ENCODE measurements around the gene IL17A. TPM values are rescaled to one million over a fixed set of nuclear protein-coding genes. Genes with fewer than 3 reads are reported as not detected.

IL17A gene
- total RNA-seq, 2 donors from 2014 or later, result not detected

- no peak for DNase-seq
- Histone ChIP-seq H3K27me3 (no peaks in the 10 kb centered on the region), H3K4me3 (no peak overlapping the region), H3K4me1 (no peaks in the 10 kb centered on the region), H3K9me3 (no peaks in the 10 kb centered on the region), H3K36me3 (replicated peaks in 1 of 2; ENCODE audit: insufficient read depth in 1 of 2, low read depth in 2 of 2) (no peaks in the 10 kb centered on the region), H3K27ac (no peak overlapping the region)
- intact Hi-C loops (cut with DNase I), result no loop called here
- 46 to 55% methylated on average over 1 of the region's 1 CpG for WGBS, 2 donors
- no peak for ATAC-seq
- no peak for TF ChIP-seq CTCF (IDR thresholded peaks at IDR 0.05)
- TF ChIP-seq POLR2A (IDR thresholded peaks at IDR 0.05), result no peak
These were observed 9.6 kb upstream of the IL17A start for GRCh38 chr6:52176550-52176949.

DNA sequence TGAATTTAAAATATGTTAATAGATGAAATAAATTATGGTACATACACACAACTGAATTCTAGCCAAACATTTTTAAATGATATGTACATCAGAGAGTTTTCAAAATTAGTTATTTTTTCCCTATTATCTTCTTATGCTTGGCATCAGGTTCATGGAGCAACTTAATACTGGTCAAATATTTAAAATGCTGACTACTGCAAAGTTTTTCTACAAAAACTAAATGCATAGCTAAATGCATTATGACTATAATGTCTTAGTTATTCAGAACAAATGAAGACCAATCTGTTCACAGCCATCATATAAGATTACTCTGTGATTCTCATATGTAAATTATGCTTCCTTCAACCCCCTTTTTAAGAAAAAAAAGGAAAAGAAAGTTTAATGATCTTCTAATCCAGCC, 8.2 kb upstream of the IL17A start:
- TF ChIP-seq CTCF (IDR thresholded peaks at IDR 0.05) (no peak), POLR2A (IDR thresholded peaks at IDR 0.05) (no peak)
- Histone ChIP-seq H3K36me3 (replicated peaks in 1 of 2; ENCODE audit: insufficient read depth in 1 of 2, low read depth in 2 of 2) (no peaks in the 10 kb centered on the region), H3K27ac (no peak overlapping the region), H3K4me1 (no peaks in the 10 kb centered on the region), H3K4me3 (no peak overlapping the region), H3K9me3 (no peaks in the 10 kb centered on the region), H3K27me3 (no peaks in the 10 kb centered on the region)
- no peak for DNase-seq
- intact Hi-C loops (cut with DNase I), result no loop called here
- no peak for ATAC-seq

GRCh38 chr6:52180787-52181558, 5.2 kb upstream of the IL17A start:
- DNase-seq, result no peak
- TF ChIP-seq CTCF (IDR thresholded peaks at IDR 0.05) (no peak), POLR2A (IDR thresholded peaks at IDR 0.05) (no peak)

GRCh38 chr6:52183131-52183713, 3.0 kb upstream of the IL17A start:
- TF ChIP-seq POLR2A (IDR thresholded peaks at IDR 0.05), result no peak
- TF ChIP-seq CTCF (IDR thresholded peaks at IDR 0.05), result no peak
- ATAC-seq (no peak), DNase-seq (no peak)
- H3K27ac ChIP-seq, result no peak overlapping the region
- intact Hi-C loops (cut with DNase I), result no loop called here
- H3K9me3 ChIP-seq, result no peaks in the 10 kb centered on the region
- WGBS, 2 donors, result 13 to 33% methylated on average over 3 of the region's 3 CpGs
- no peak overlapping the region for H3K4me3 ChIP-seq
- H3K27me3 ChIP-seq, result no peaks in the 10 kb centered on the region
- no peaks in the 10 kb centered on the region for H3K4me1 ChIP-seq
- H3K36me3 ChIP-seq (replicated peaks in 1 of 2; ENCODE audit: insufficient read depth in 1 of 2, low read depth in 2 of 2), result no peaks in the 10 kb centered on the region

More at GRCh38 chr6:52180787-52181558, 5.2 kb upstream of the IL17A start:
- no peaks in the 10 kb centered on the region for H3K36me3 ChIP-seq (replicated peaks in 1 of 2; ENCODE audit: insufficient read depth in 1 of 2, low read depth in 2 of 2)
- ATAC-seq, result no peak
- no peak overlapping the region for H3K27ac ChIP-seq
- no peaks in the 10 kb centered on the region for H3K4me1 ChIP-seq
- 44 to 54% methylated on average over 5 of the region's 5 CpGs for WGBS, 2 donors
- no peaks in the 10 kb centered on the region for H3K27me3 ChIP-seq
- intact Hi-C loops (cut with DNase I), result no loop called here
- no peak overlapping the region for H3K4me3 ChIP-seq
- no peaks in the 10 kb centered on the region for H3K9me3 ChIP-seq

DNA sequence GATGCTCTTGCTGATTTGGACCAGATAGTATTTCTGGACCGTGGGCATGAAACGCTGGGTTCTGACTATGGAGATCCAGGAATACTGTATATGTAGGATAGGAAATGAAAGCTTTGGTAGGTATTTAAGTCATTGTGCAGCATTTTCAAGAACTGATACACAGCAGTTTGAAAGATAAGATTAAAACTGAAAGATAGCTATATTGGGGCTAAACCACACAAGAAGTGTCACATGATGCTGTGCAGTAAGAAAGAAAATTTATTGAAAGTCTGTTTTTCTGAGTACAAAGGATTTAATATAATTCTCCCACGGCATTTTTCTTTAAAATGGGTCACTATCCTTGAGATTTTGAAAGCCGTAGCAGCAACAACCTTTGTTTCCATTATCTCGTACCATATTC, 305 bp downstream of the IL17A start:
- 71 to 84% methylated on average over 5 of the region's 5 CpGs for WGBS, 2 donors
- Histone ChIP-seq H3K4me1 (no peaks in the 10 kb centered on the region), H3K27me3 (no peaks in the 10 kb centered on the region), H3K9me3 (no peaks in the 10 kb centered on the region), H3K36me3 (replicated peaks in 1 of 2; ENCODE audit: insufficient read depth in 1 of 2, low read depth in 2 of 2) (no peaks in the 10 kb centered on the region), H3K27ac (no peak overlapping the region), H3K4me3 (no peak overlapping the region)
- intact Hi-C loops (cut with DNase I), result no loop called here
- DNase-seq (no peak), ATAC-seq (no peak)
- TF ChIP-seq CTCF (IDR thresholded peaks at IDR 0.05) (no peak), POLR2A (IDR thresholded peaks at IDR 0.05) (no peak)
